HCT116 (cell line): ENCODE data around the gene TGFBI. TPM values are rescaled to one million over a fixed set of nuclear protein-coding genes. Genes with fewer than 3 reads are reported as not detected.

Experiments used
- ATAC-seq: fragments of 200-7000 bp; cut with Tn5 transposase; 2 replicates; pipeline ENCODE4 v1.9.1; 2020; ENCODE audit warnings: mild to moderate bottlenecking, moderate library complexity
- BruUV-seq: library from RNA; stranded (reverse); fragments of 400-500 nt; replicated peaks from 2 replicates; lab custom pipeline; 2021; lab: Mats Ljungman, UMichigan
- CTCF ChIA-PET: fragments of 300-600 bp; sonication (Branson Sonifier 250); formaldehyde crosslinking; loops from one replicate; lab custom pipeline; 2021; ENCODE audit warnings: antibody characterized with exemption; lab: Charles Lee
- POLR2A ChIA-PET: fragments of 300-600, 350-600 bp; sonication (Branson Sonifier 250); formaldehyde crosslinking; loops from one replicate; lab custom pipeline; 2021; ENCODE audit warnings: antibody characterized with exemption; lab: Charles Lee
- RAD21 ChIA-PET, 2 experiments: fragments of 300-600 bp; sonication (Branson Sonifier 250); formaldehyde crosslinking; loops; one replicate each; lab custom pipeline; 2023; ENCODE audit warnings: low total read pairs in 2 of 2; ENCODE audit not compliant: uncharacterized antibody in 2 of 2, unreplicated experiment in 2 of 2, low non-redundant PET in 1 of 2; lab: Charles Lee
- DNase-seq: peaks from one replicate; pipeline ENCODE4 v3.0.0-alpha.2; 2010; ENCODE audit warnings: low read depth, low spot score
- H2AFZ ChIP-seq: fragments of 200-600 bp; shearing (Covaris generic), sonication (generic); 2 replicates; pipeline ENCODE4 v1.6.1; 2017; ENCODE audit warnings: low read depth, mixed run types, mixed read lengths, antibody characterized with exemption, low read length; ENCODE audit not compliant: poor library complexity, severe bottlenecking
- H3K27ac ChIP-seq: 2 replicates; pipeline ENCODE4 v1.5.1; 2012; ENCODE audit warnings: low read depth, low read length
- H3K27me3 ChIP-seq: fragments of 200-600 bp; sonication (generic); 2 replicates; pipeline ENCODE4 v1.6.1; 2016; ENCODE audit warnings: mixed run types, low read length, mixed read lengths; ENCODE audit not compliant: insufficient read depth
- H3K36me3 ChIP-seq, 2 experiments: fragments of 200-500 bp in 1 of 2; fragments of 200-600 bp in 1 of 2; sonication (Bioruptor generic) in 1 of 2; sonication (generic) in 1 of 2; 2 replicates each; pipeline versions ENCODE4 v1.5.1 to v1.6.1; 2014 to 2016; ENCODE audit warnings: low read length in 2 of 2, inconsistent platforms in 1 of 2, mixed read lengths in 1 of 2, mixed run types in 1 of 2; ENCODE audit not compliant: insufficient read depth in 2 of 2, control insufficient read depth in 1 of 2
- H3K4me1 ChIP-seq, 2 experiments: fragments of 200-600 bp in 1 of 2; sonication (generic) in 1 of 2; 2 replicates each; pipeline versions ENCODE4 v1.5.1 to v1.6.1; 2012 to 2017; ENCODE audit warnings: low read length in 2 of 2, inconsistent platforms in 1 of 2, mild to moderate bottlenecking in 1 of 2, mixed read lengths in 1 of 2, mixed run types in 1 of 2, moderate library complexity in 1 of 2; ENCODE audit not compliant: insufficient read depth in 2 of 2, control insufficient read depth in 1 of 2
- H3K4me2 ChIP-seq: fragments of 200-600 bp; sonication (generic); 2 replicates; pipeline ENCODE4 v1.6.1; 2017; ENCODE audit warnings: mixed run types, low read length, mixed read lengths
- H3K4me3 ChIP-seq, 2 experiments: fragments of 200-600 bp in 1 of 2; sonication (generic) in 1 of 2; replicated peaks in 1 of 2; 2 replicates each; pipeline ENCODE4 v1.5.1; 2011 to 2016; ENCODE audit warnings: low read length in 2 of 2, control low read depth in 1 of 2, low read depth in 1 of 2, mild to moderate bottlenecking in 1 of 2, mixed read lengths in 1 of 2, mixed run types in 1 of 2
- H3K79me2 ChIP-seq: fragments of 200-600 bp; sonication (generic); 2 replicates; pipeline ENCODE4 v1.6.1; 2017; ENCODE audit warnings: mild to moderate bottlenecking, mixed run types, low read length, moderate library complexity, mixed read lengths; ENCODE audit not compliant: insufficient read depth
- H3K9ac ChIP-seq: fragments of 200-600 bp; sonication (generic); 2 replicates; pipeline ENCODE4 v1.6.1; 2016; ENCODE audit warnings: low read length, mixed read lengths
- H3K9me2 ChIP-seq: fragments of 200-600 bp; sonication (generic), shearing (Covaris generic); 2 replicates; pipeline ENCODE4 v1.6.1; 2017; ENCODE audit warnings: mixed run types, mild to moderate bottlenecking, moderate library complexity; ENCODE audit not compliant: insufficient read depth
- H3K9me3 ChIP-seq, 2 experiments: fragments of 200-500 bp in 1 of 2; fragments of 200-600 bp in 1 of 2; sonication (Bioruptor generic) in 1 of 2; sonication (generic) in 1 of 2; 2 replicates each; pipeline ENCODE4 v1.6.1; 2014 to 2017; ENCODE audit warnings: low read length in 2 of 2, mixed read lengths in 2 of 2, inconsistent platforms in 1 of 2, low read depth in 1 of 2, mild to moderate bottlenecking in 1 of 2, mixed run types in 1 of 2, moderate library complexity in 1 of 2; ENCODE audit not compliant: control insufficient read depth in 1 of 2, insufficient read depth in 1 of 2
- H4K20me1 ChIP-seq: fragments of 200-600 bp; sonication (generic), shearing (Covaris generic); 2 replicates; pipeline ENCODE4 v1.6.1; 2017; ENCODE audit warnings: mixed run types, mild to moderate bottlenecking, moderate library complexity; ENCODE audit not compliant: insufficient read depth
- CEBPB ChIP-seq: IDR thresholded peaks from 2 replicates; pipeline ENCODE4 v1.6.1; 2012; ENCODE audit warnings: low read depth
- ELF1 ChIP-seq: IDR thresholded peaks from 2 replicates; pipeline ENCODE4 v1.6.1; 2012; ENCODE audit warnings: low read depth, borderline replicate concordance
- FOSL1 ChIP-seq: IDR thresholded peaks from 2 replicates; pipeline ENCODE4 v1.6.1; 2012; ENCODE audit warnings: low read depth
- POLR2AphosphoS5 ChIP-seq: IDR thresholded peaks from 2 replicates; pipeline ENCODE4 v1.6.1; 2011; ENCODE audit warnings: mild to moderate bottlenecking, low read depth, low read length, moderate library complexity
- SP1 ChIP-seq: IDR thresholded peaks from 2 replicates; pipeline ENCODE4 v1.6.1; 2012; ENCODE audit warnings: low read depth
- SRF ChIP-seq: IDR thresholded peaks from 2 replicates; pipeline ENCODE4 v1.6.1; 2012; ENCODE audit warnings: low read depth
- TCF7L2 ChIP-seq: IDR thresholded peaks from 2 replicates; pipeline ENCODE4 v1.7.0; 2011; ENCODE audit warnings: borderline replicate concordance, inconsistent platforms; ENCODE audit not compliant: insufficient read depth, insufficient read length; ENCODE audit errors: extremely low read depth
- ZNF274 ChIP-seq: fragments of 200-500 bp; sonication (Bioruptor generic); IDR thresholded peaks from 2 replicates; pipeline ENCODE4 v1.6.1; 2014; ENCODE audit warnings: mild to moderate bottlenecking, low read depth, low read length, inconsistent platforms
- intact Hi-C: fragments of 100-400 bp; cut with micrococcal nuclease; formaldehyde crosslinking; loops from 2 replicates; pipeline ENCODE4 v1.10.0; 2022
- total RNA-seq: library from RNA; stranded (reverse); gene quantifications from one replicate; pipeline ENCODE4 v1.2.1, GENCODE V29; 2021; ENCODE audit not compliant: unreplicated experiment
- TF ChIP-seq, protein P1 (sequence below): IDR thresholded peaks from 2 replicates; pipeline ENCODE4 v1.6.1; 2012
- TF ChIP-seq, protein P2 (sequence below), 3 experiments: fragments of 200-600 bp in 1 of 3; sonication (generic) in 1 of 3; IDR thresholded peaks in 2 of 3; conservative IDR thresholded peaks in 1 of 3; 2 replicates each; pipeline ENCODE4 v1.5.1; 2012 to 2017; ENCODE audit warnings: low read depth in 2 of 3, low read length in 2 of 3, antibody characterized with exemption in 1 of 3, borderline replicate concordance in 1 of 3, control low read depth in 1 of 3, mild to moderate bottlenecking in 1 of 3, mixed read lengths in 1 of 3, mixed run types in 1 of 3, moderate library complexity in 1 of 3; ENCODE audit not compliant: insufficient read depth in 1 of 3
- TF ChIP-seq, protein P3 (sequence below): IDR thresholded peaks from 2 replicates; pipeline ENCODE4 v1.6.1; 2011; ENCODE audit warnings: mild to moderate bottlenecking, low read length, moderate library complexity; ENCODE audit not compliant: insufficient replicate concordance; ENCODE audit errors: extremely low read depth
- TF ChIP-seq, protein P4 (sequence below): IDR thresholded peaks from 2 replicates; pipeline ENCODE4 v1.6.1; 2012; ENCODE audit warnings: low read depth

The TGFBI gene
- total RNA-seq, 1 experiment from 2014 or later: 0.64 TPM

DNA sequence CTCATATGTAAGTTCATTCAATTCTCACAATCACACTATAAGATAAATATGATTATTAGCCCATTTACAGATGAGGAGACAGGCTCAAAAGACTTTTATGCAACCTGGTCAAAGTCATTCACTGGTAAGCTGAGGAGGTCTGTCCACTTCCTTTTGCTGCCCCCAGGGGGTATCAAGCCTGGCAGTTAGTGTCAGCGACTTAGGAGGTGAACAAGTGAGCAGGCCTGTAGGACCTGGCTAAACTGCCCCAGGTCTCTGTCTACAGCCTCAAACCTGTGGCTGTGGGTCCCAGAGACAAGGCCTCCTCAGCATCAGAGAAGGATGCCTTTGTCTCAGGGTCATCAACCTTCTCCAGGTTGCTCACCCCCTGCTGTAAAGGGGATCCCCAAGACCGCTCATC, 10.4 kb downstream of the TGFBI start:
- BruUV-seq: no TSS peak
- no peak for DNase-seq
- Histone ChIP-seq H4K20me1 (no peaks in the 10 kb centered on the region), H3K4me2 (no peak overlapping the region), H3K27me3 (peaks cover 28% of the 10 kb centered on the region; the same call in 1 of the 2 replicates), H3K27ac (no peak overlapping the region), H3K9ac (no peak overlapping the region), H3K79me2 (no peaks in the 10 kb centered on the region), H2AFZ (no peak overlapping the region), H3K9me3 (no peaks in the 10 kb centered on the region), H3K4me3 (no peak overlapping the region), H3K36me3 (no peaks in the 10 kb centered on the region), H3K9me2 (no peaks in the 10 kb centered on the region), H3K4me1 (peaks cover 3 to 9% of the 10 kb centered on the region in 2 experiments; a peak in 3 of 4 replicates)
- TF ChIP-seq, protein P1, sequence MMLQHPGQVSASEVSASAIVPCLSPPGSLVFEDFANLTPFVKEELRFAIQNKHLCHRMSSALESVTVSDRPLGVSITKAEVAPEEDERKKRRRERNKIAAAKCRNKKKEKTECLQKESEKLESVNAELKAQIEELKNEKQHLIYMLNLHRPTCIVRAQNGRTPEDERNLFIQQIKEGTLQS: no peak
- no peak for TF ChIP-seq SP1
- TF ChIP-seq POLR2AphosphoS5: no peak
- TF ChIP-seq, protein P2, sequence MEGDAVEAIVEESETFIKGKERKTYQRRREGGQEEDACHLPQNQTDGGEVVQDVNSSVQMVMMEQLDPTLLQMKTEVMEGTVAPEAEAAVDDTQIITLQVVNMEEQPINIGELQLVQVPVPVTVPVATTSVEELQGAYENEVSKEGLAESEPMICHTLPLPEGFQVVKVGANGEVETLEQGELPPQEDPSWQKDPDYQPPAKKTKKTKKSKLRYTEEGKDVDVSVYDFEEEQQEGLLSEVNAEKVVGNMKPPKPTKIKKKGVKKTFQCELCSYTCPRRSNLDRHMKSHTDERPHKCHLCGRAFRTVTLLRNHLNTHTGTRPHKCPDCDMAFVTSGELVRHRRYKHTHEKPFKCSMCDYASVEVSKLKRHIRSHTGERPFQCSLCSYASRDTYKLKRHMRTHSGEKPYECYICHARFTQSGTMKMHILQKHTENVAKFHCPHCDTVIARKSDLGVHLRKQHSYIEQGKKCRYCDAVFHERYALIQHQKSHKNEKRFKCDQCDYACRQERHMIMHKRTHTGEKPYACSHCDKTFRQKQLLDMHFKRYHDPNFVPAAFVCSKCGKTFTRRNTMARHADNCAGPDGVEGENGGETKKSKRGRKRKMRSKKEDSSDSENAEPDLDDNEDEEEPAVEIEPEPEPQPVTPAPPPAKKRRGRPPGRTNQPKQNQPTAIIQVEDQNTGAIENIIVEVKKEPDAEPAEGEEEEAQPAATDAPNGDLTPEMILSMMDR (IDR thresholded peaks at IDR 0.05 in 2 of 3, conservative IDR thresholded peaks at IDR 0.05 in 1 of 3; ENCODE audit: borderline replicate concordance in 1 of 3, insufficient read depth in 1 of 3, low read depth in 2 of 3, low read length in 2 of 3): no peak
- no peak for TF ChIP-seq ZNF274
- no peak for TF ChIP-seq CEBPB
- TF ChIP-seq, protein P3, sequence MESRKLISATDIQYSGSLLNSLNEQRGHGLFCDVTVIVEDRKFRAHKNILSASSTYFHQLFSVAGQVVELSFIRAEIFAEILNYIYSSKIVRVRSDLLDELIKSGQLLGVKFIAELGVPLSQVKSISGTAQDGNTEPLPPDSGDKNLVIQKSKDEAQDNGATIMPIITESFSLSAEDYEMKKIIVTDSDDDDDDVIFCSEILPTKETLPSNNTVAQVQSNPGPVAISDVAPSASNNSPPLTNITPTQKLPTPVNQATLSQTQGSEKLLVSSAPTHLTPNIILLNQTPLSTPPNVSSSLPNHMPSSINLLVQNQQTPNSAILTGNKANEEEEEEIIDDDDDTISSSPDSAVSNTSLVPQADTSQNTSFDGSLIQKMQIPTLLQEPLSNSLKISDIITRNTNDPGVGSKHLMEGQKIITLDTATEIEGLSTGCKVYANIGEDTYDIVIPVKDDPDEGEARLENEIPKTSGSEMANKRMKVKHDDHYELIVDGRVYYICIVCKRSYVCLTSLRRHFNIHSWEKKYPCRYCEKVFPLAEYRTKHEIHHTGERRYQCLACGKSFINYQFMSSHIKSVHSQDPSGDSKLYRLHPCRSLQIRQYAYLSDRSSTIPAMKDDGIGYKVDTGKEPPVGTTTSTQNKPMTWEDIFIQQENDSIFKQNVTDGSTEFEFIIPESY: no peak
- TF ChIP-seq FOSL1: no peak
- TF ChIP-seq, protein P4, sequence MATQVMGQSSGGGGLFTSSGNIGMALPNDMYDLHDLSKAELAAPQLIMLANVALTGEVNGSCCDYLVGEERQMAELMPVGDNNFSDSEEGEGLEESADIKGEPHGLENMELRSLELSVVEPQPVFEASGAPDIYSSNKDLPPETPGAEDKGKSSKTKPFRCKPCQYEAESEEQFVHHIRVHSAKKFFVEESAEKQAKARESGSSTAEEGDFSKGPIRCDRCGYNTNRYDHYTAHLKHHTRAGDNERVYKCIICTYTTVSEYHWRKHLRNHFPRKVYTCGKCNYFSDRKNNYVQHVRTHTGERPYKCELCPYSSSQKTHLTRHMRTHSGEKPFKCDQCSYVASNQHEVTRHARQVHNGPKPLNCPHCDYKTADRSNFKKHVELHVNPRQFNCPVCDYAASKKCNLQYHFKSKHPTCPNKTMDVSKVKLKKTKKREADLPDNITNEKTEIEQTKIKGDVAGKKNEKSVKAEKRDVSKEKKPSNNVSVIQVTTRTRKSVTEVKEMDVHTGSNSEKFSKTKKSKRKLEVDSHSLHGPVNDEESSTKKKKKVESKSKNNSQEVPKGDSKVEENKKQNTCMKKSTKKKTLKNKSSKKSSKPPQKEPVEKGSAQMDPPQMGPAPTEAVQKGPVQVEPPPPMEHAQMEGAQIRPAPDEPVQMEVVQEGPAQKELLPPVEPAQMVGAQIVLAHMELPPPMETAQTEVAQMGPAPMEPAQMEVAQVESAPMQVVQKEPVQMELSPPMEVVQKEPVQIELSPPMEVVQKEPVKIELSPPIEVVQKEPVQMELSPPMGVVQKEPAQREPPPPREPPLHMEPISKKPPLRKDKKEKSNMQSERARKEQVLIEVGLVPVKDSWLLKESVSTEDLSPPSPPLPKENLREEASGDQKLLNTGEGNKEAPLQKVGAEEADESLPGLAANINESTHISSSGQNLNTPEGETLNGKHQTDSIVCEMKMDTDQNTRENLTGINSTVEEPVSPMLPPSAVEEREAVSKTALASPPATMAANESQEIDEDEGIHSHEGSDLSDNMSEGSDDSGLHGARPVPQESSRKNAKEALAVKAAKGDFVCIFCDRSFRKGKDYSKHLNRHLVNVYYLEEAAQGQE: no peak
- TF ChIP-seq SRF: no peak
- no peak for TF ChIP-seq TCF7L2
- no peak for TF ChIP-seq ELF1
- ATAC-seq: no peak
- ChIA-PET POLR2A (no interaction called here), RAD21 (no interaction called here), CTCF (no interaction called here)
- intact Hi-C loops: no loop called here
